ENCODE measurements around the gene DDTL.
"Not testable (repeated sequence)": the region's sequence is repeated elsewhere in the genome, so short reads cannot be mapped to it uniquely, and the experiment has no call there.

Gene DDTL

GRCh38 chr22:23956301-23956900 lies 10.3 kb upstream of the DDTL start:
- H3K9me3 ChIP-seq (ENCODE audit: low read length); H3K4me1 ChIP-seq (ENCODE audit: insufficient read depth, low read length, severe bottlenecking); H3K27ac ChIP-seq (ENCODE audit: low read depth, low read length, poor library complexity, severe bottlenecking); H3K4me3 ChIP-seq (ENCODE audit: low read depth, low read length, poor library complexity, severe bottlenecking); H3K36me3 ChIP-seq (ENCODE audit: insufficient read depth, low read length); H2AFZ ChIP-seq (ENCODE audit: low read length); H3K27me3 ChIP-seq (ENCODE audit: insufficient read depth, low read length); H4K20me1 ChIP-seq (ENCODE audit: insufficient read depth, low read length); H3K79me2 ChIP-seq (ENCODE audit: insufficient read depth, low read length); H3K9ac ChIP-seq (ENCODE audit: low read length); H3F3A ChIP-seq (ENCODE audit: insufficient read depth, low read length); H3K9me2 ChIP-seq (ENCODE audit: low read depth, low read length): not testable (repeated sequence)
- H3K4me2 ChIP-seq (ENCODE audit: low read length), result peak overlapping the region; percentile 25; the same call in 1 of the 2 replicates
- peak; percentile 73 for TF ChIP-seq CTCF (IDR thresholded peaks at IDR 0.05; ENCODE audit: low read length)

GRCh38 chr22:23961084-23961771 lies 5.5 kb upstream of the DDTL start, which contains the start of gene GSTT2B:
GSTT2B (minus strand) TSS chr22:23961195; CDS start chr22:23961131, 64 bp downstream.
- H3K27me3 ChIP-seq (ENCODE audit: insufficient read depth, low read length); H3K4me3 ChIP-seq (ENCODE audit: low read depth, low read length, poor library complexity, severe bottlenecking); H3K4me1 ChIP-seq (ENCODE audit: insufficient read depth, low read length, severe bottlenecking); H3K4me2 ChIP-seq (ENCODE audit: low read length); H3K9me3 ChIP-seq (ENCODE audit: low read length); H3K9me2 ChIP-seq (ENCODE audit: low read depth, low read length); H3K9ac ChIP-seq (ENCODE audit: low read length); H2AFZ ChIP-seq (ENCODE audit: low read length); H3F3A ChIP-seq (ENCODE audit: insufficient read depth, low read length); H3K36me3 ChIP-seq (ENCODE audit: insufficient read depth, low read length); H3K27ac ChIP-seq (ENCODE audit: low read depth, low read length, poor library complexity, severe bottlenecking); H4K20me1 ChIP-seq (ENCODE audit: insufficient read depth, low read length); H3K79me2 ChIP-seq (ENCODE audit: insufficient read depth, low read length): not testable (repeated sequence)

DNA sequence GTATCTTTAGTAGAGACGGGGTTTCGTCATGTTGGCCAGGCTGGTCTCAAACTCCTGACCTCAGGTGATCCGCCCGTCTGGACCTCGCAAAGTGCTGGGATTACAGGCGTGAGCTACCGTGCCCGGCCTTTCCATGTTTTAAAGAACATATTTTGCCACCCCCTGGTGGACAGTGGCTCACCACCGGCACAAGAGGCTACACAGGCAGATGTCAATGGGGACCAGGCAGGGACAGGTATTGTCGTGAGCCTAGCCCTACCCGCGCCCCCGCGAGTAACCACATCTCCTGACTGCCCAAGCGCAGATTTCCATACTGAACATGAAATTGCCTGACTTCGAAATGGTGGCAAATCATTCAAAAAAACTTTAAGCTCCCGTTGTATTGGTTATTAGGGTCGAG lies 594 bp upstream of the DDTL start:
- H3K4me2 ChIP-seq (ENCODE audit: low read length); H3K9me3 ChIP-seq (ENCODE audit: low read length); H3K4me3 ChIP-seq (ENCODE audit: low read depth, low read length, poor library complexity, severe bottlenecking); H3K79me2 ChIP-seq (ENCODE audit: insufficient read depth, low read length); H3K27ac ChIP-seq (ENCODE audit: low read depth, low read length, poor library complexity, severe bottlenecking); H3K9me2 ChIP-seq (ENCODE audit: low read depth, low read length); H4K20me1 ChIP-seq (ENCODE audit: insufficient read depth, low read length); H3F3A ChIP-seq (ENCODE audit: insufficient read depth, low read length); H3K9ac ChIP-seq (ENCODE audit: low read length); H2AFZ ChIP-seq (ENCODE audit: low read length); H3K27me3 ChIP-seq (ENCODE audit: insufficient read depth, low read length); H3K4me1 ChIP-seq (ENCODE audit: insufficient read depth, low read length, severe bottlenecking): not testable (repeated sequence)
- H3K36me3 ChIP-seq (ENCODE audit: insufficient read depth, low read length), result peaks cover 22% of the 10 kb centered on the region

DNA sequence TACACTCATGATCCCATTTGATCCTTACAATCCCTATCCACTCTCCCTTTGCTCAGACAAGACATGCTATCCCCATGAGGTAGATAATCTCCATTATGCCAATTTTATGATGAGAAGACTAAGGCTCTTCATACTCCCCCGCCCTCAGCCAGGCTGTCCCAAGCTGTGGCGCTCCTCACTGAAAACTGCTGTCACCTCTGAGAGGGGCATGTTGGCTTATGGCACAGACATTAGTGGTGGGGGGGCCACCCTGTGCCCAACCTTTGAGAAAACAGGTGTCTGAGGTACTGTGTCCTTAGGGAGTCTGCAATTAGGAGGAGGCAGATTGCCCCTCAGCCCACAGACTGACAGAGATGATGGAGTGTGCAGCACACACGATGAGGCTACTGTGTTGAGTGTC lies 2.4 kb downstream of the DDTL start:
- Histone ChIP-seq H3K36me3 (ENCODE audit: insufficient read depth, low read length) (peaks cover 32% of the 10 kb centered on the region), H4K20me1 (ENCODE audit: insufficient read depth, low read length) (no peaks in the 10 kb centered on the region), H3K4me1 (ENCODE audit: insufficient read depth, low read length, severe bottlenecking) (no peaks in the 10 kb centered on the region), H3K27me3 (ENCODE audit: insufficient read depth, low read length) (no peaks in the 10 kb centered on the region), H3K9me3 (ENCODE audit: low read length) (no peaks in the 10 kb centered on the region), H3F3A (ENCODE audit: insufficient read depth, low read length) (no peaks in the 10 kb centered on the region), H2AFZ (ENCODE audit: low read length) (no peak overlapping the region), H3K9ac (ENCODE audit: low read length) (no peak overlapping the region), H3K79me2 (ENCODE audit: insufficient read depth, low read length) (no peaks in the 10 kb centered on the region), H3K9me2 (ENCODE audit: low read depth, low read length) (no peaks in the 10 kb centered on the region), H3K4me2 (ENCODE audit: low read length) (no peak overlapping the region), H3K4me3 (ENCODE audit: low read depth, low read length, poor library complexity, severe bottlenecking) (no peak overlapping the region), H3K27ac (ENCODE audit: low read depth, low read length, poor library complexity, severe bottlenecking) (no peak overlapping the region)
- TF ChIP-seq CTCF (IDR thresholded peaks at IDR 0.05; ENCODE audit: low read length), result no peak

Data from OCI-LY1 (cell line).